ENCODE data around the gene AREL1.

AREL1 gene

GRCh38 chr14:74670726-74671411 lies 42.0 kb downstream of the AREL1 start:
- Histone ChIP-seq H3K27ac (ENCODE audit: poor library complexity, severe bottlenecking) (peak overlapping the region; percentile 41), H3K9me3 (ENCODE audit: severe bottlenecking) (no peaks in the 10 kb centered on the region), H3K36me3 (ENCODE audit: low read depth) (peaks cover 100% of the 10 kb centered on the region), H3K4me1 (ENCODE audit: insufficient read depth, poor library complexity, severe bottlenecking) (peaks cover 10% of the 10 kb centered on the region), H3K4me3 (ENCODE audit: severe bottlenecking) (no peak overlapping the region), H3K27me3 (ENCODE audit: insufficient read depth, poor library complexity, severe bottlenecking) (no peaks in the 10 kb centered on the region)
- ATAC-seq (ENCODE audit: low read depth), result no peak
- no peak for TF ChIP-seq CTCF (IDR thresholded peaks at IDR 0.05; ENCODE audit: poor library complexity, severe bottlenecking)
- no peak for DNase-seq (ENCODE audit: low spot score)

- Histone ChIP-seq H3K9me3 (ENCODE audit: severe bottlenecking) (no peaks in the 10 kb centered on the region), H3K27ac (ENCODE audit: poor library complexity, severe bottlenecking) (no peak overlapping the region), H3K27me3 (ENCODE audit: insufficient read depth, poor library complexity, severe bottlenecking) (no peaks in the 10 kb centered on the region), H3K4me3 (ENCODE audit: severe bottlenecking) (no peak overlapping the region), H3K36me3 (ENCODE audit: low read depth) (peaks cover 97% of the 10 kb centered on the region), H3K4me1 (ENCODE audit: insufficient read depth, poor library complexity, severe bottlenecking) (peaks cover 10% of the 10 kb centered on the region)
- no peak for TF ChIP-seq CTCF (IDR thresholded peaks at IDR 0.05; ENCODE audit: poor library complexity, severe bottlenecking)
- DNase-seq (ENCODE audit: low spot score) (no peak), ATAC-seq (ENCODE audit: low read depth) (no peak)
These were observed 43.0 kb downstream of the AREL1 start for GRCh38 chr14:74669846-74670245.

- no peak overlapping the region for H3K4me3 ChIP-seq (ENCODE audit: severe bottlenecking)
- no peak for DNase-seq (ENCODE audit: low spot score)
- H3K27me3 ChIP-seq (ENCODE audit: insufficient read depth, poor library complexity, severe bottlenecking), result no peaks in the 10 kb centered on the region
- ATAC-seq (ENCODE audit: low read depth), result no peak
- peaks cover 10% of the 10 kb centered on the region for H3K4me1 ChIP-seq (ENCODE audit: insufficient read depth, poor library complexity, severe bottlenecking)
- H3K9me3 ChIP-seq (ENCODE audit: severe bottlenecking), result no peaks in the 10 kb centered on the region
- peaks cover 95% of the 10 kb centered on the region for H3K36me3 ChIP-seq (ENCODE audit: low read depth)
- H3K27ac ChIP-seq (ENCODE audit: poor library complexity, severe bottlenecking), result no peak overlapping the region
- no peak for TF ChIP-seq CTCF (IDR thresholded peaks at IDR 0.05; ENCODE audit: poor library complexity, severe bottlenecking)
These were observed 43.6 kb downstream of the AREL1 start for GRCh38 chr14:74669256-74669655.

- no peak for ATAC-seq (ENCODE audit: low read depth)
- Histone ChIP-seq H3K36me3 (ENCODE audit: low read depth) (peaks cover 94% of the 10 kb centered on the region), H3K27me3 (ENCODE audit: insufficient read depth, poor library complexity, severe bottlenecking) (no peaks in the 10 kb centered on the region), H3K4me3 (ENCODE audit: severe bottlenecking) (no peak overlapping the region), H3K9me3 (ENCODE audit: severe bottlenecking) (no peaks in the 10 kb centered on the region), H3K4me1 (ENCODE audit: insufficient read depth, poor library complexity, severe bottlenecking) (peaks cover 10% of the 10 kb centered on the region), H3K27ac (ENCODE audit: poor library complexity, severe bottlenecking) (no peak overlapping the region)
- TF ChIP-seq CTCF (IDR thresholded peaks at IDR 0.05; ENCODE audit: poor library complexity, severe bottlenecking), result no peak
- no peak for DNase-seq (ENCODE audit: low spot score)
These were observed 45.1 kb downstream of the AREL1 start for GRCh38 chr14:74667758-74668157.

- no peak for TF ChIP-seq CTCF (IDR thresholded peaks at IDR 0.05; ENCODE audit: poor library complexity, severe bottlenecking)
- H3K4me1 ChIP-seq (ENCODE audit: insufficient read depth, poor library complexity, severe bottlenecking), result peaks cover 10% of the 10 kb centered on the region
- DNase-seq (ENCODE audit: low spot score) (no peak), ATAC-seq (ENCODE audit: low read depth) (no peak)
- H3K9me3 ChIP-seq (ENCODE audit: severe bottlenecking), result no peaks in the 10 kb centered on the region
- H3K27ac ChIP-seq (ENCODE audit: poor library complexity, severe bottlenecking), result no peak overlapping the region
- H3K36me3 ChIP-seq (ENCODE audit: low read depth), result peaks cover 80% of the 10 kb centered on the region
- H3K27me3 ChIP-seq (ENCODE audit: insufficient read depth, poor library complexity, severe bottlenecking), result no peaks in the 10 kb centered on the region
- H3K4me3 ChIP-seq (ENCODE audit: severe bottlenecking), result no peak overlapping the region
These were observed 48.2 kb downstream of the AREL1 start for GRCh38 chr14:74664717-74665116.
